ENCODE data around the gene RIC1. TPM values are rescaled to one million over a fixed set of nuclear protein-coding genes. Genes with fewer than 3 reads are reported as not detected.

Gene RIC1
- total RNA-seq, 1 experiment from 2014 or later = 25.5 TPM

DNA sequence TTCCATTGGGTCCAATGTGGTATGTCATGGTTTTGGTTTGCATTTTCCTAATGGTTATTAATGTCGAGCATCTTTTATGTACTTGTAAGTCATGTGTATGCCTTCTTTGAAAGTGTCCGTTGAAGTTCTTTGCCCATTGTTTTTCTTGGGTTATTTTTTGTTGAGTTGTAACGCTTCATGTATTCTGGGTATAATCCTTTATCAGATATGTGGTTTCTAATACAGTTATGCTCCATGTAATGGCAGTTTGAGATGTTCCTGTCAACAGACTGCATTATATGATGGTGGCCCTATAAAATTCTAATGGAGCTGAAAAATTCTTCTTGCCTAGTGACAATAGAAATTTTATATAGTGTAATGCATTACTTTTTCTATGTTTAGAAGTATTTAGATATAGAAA is 17.2 kb downstream of the RIC1 start (continued):
- TF ChIP-seq EZH2phosphoT487 (IDR thresholded peaks at IDR 0.05; ENCODE audit: borderline replicate concordance) (no peak), TCF7L2 (IDR thresholded peaks at IDR 0.05; ENCODE audit: borderline replicate concordance, extremely low read depth, insufficient read depth, insufficient read length) (no peak), POLR2AphosphoS5 (IDR thresholded peaks at IDR 0.05; ENCODE audit: low read depth, low read length) (no peak), ZFX (IDR thresholded peaks at IDR 0.05) (no peak), FOSL1 (IDR thresholded peaks at IDR 0.05; ENCODE audit: low read depth) (no peak), EGR1 (IDR thresholded peaks at IDR 0.05; ENCODE audit: low read depth) (no peak), ELF1 (IDR thresholded peaks at IDR 0.05; ENCODE audit: borderline replicate concordance, low read depth) (no peak), SIN3A (IDR thresholded peaks at IDR 0.05; ENCODE audit: low read depth) (no peak), ZNF274 (IDR thresholded peaks at IDR 0.05; ENCODE audit: low read depth, low read length) (no peak), POLR2A (IDR thresholded peaks at IDR 0.05; ENCODE audit: borderline replicate concordance, extremely low read depth, insufficient read depth, insufficient read length) (no peak)
- TF ChIP-seq, protein P1, sequence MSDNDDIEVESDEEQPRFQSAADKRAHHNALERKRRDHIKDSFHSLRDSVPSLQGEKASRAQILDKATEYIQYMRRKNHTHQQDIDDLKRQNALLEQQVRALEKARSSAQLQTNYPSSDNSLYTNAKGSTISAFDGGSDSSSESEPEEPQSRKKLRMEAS (IDR thresholded peaks at IDR 0.05) = no peak
- TF ChIP-seq, protein P2, sequence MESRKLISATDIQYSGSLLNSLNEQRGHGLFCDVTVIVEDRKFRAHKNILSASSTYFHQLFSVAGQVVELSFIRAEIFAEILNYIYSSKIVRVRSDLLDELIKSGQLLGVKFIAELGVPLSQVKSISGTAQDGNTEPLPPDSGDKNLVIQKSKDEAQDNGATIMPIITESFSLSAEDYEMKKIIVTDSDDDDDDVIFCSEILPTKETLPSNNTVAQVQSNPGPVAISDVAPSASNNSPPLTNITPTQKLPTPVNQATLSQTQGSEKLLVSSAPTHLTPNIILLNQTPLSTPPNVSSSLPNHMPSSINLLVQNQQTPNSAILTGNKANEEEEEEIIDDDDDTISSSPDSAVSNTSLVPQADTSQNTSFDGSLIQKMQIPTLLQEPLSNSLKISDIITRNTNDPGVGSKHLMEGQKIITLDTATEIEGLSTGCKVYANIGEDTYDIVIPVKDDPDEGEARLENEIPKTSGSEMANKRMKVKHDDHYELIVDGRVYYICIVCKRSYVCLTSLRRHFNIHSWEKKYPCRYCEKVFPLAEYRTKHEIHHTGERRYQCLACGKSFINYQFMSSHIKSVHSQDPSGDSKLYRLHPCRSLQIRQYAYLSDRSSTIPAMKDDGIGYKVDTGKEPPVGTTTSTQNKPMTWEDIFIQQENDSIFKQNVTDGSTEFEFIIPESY (IDR thresholded peaks at IDR 0.05; ENCODE audit: extremely low read depth, insufficient replicate concordance, low read length) = no peak

- Histone ChIP-seq H3K27me3 (ENCODE audit: insufficient read depth, low read length) (no peaks in the 10 kb centered on the region), H3K36me3 (ENCODE audit: control insufficient read depth in 1 of 2, insufficient read depth in 2 of 2, low read length in 2 of 2) (no peaks in the 10 kb centered on the region), H3K27ac (ENCODE audit: low read depth, low read length) (no peak overlapping the region), H3K4me1 (ENCODE audit: control insufficient read depth in 1 of 2, insufficient read depth in 2 of 2, low read length in 2 of 2) (no peaks in the 10 kb centered on the region), H3K9ac (ENCODE audit: low read length) (no peak overlapping the region), H3K9me2 (ENCODE audit: insufficient read depth) (no peaks in the 10 kb centered on the region), H3K9me3 (ENCODE audit: control insufficient read depth in 1 of 2, insufficient read depth in 1 of 2, low read depth in 1 of 2, low read length in 2 of 2) (peaks cover 0 to 3% of the 10 kb centered on the region in 2 experiments; a peak in 1 of 4 replicates), H2AFZ (ENCODE audit: low read depth, low read length, poor library complexity, severe bottlenecking) (no peak overlapping the region), H3K4me3 (replicated peaks in 1 of 2; ENCODE audit: low read depth in 1 of 2, low read length in 2 of 2) (no peak overlapping the region), H3K4me2 (ENCODE audit: low read length) (no peak overlapping the region), H3K79me2 (ENCODE audit: insufficient read depth, low read length) (peaks cover 97% of the 10 kb centered on the region), H4K20me1 (ENCODE audit: insufficient read depth) (peaks cover 7% of the 10 kb centered on the region; the same call in 1 of the 2 replicates)
- no peak for DNase-seq (ENCODE audit: low read depth, low spot score)
- no peak for TF ChIP-seq JUND (IDR thresholded peaks at IDR 0.05)
- no peak for TF ChIP-seq EGR1 (IDR thresholded peaks at IDR 0.05; ENCODE audit: low read depth)
- no peak for TF ChIP-seq CEBPB (IDR thresholded peaks at IDR 0.05; ENCODE audit: low read depth)
- TF ChIP-seq ELF1 (IDR thresholded peaks at IDR 0.05; ENCODE audit: borderline replicate concordance, low read depth) = no peak
- no peak for TF ChIP-seq RAD21 (IDR thresholded peaks at IDR 0.05; ENCODE audit: low read depth)
- TF ChIP-seq, protein P3, sequence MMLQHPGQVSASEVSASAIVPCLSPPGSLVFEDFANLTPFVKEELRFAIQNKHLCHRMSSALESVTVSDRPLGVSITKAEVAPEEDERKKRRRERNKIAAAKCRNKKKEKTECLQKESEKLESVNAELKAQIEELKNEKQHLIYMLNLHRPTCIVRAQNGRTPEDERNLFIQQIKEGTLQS (IDR thresholded peaks at IDR 0.05) = no peak
- TF ChIP-seq EZH2phosphoT487 (IDR thresholded peaks at IDR 0.05; ENCODE audit: borderline replicate concordance) = no peak
- TF ChIP-seq, protein P4, sequence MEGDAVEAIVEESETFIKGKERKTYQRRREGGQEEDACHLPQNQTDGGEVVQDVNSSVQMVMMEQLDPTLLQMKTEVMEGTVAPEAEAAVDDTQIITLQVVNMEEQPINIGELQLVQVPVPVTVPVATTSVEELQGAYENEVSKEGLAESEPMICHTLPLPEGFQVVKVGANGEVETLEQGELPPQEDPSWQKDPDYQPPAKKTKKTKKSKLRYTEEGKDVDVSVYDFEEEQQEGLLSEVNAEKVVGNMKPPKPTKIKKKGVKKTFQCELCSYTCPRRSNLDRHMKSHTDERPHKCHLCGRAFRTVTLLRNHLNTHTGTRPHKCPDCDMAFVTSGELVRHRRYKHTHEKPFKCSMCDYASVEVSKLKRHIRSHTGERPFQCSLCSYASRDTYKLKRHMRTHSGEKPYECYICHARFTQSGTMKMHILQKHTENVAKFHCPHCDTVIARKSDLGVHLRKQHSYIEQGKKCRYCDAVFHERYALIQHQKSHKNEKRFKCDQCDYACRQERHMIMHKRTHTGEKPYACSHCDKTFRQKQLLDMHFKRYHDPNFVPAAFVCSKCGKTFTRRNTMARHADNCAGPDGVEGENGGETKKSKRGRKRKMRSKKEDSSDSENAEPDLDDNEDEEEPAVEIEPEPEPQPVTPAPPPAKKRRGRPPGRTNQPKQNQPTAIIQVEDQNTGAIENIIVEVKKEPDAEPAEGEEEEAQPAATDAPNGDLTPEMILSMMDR (IDR thresholded peaks at IDR 0.05 in 2 of 3, conservative IDR thresholded peaks at IDR 0.05 in 1 of 3; ENCODE audit: borderline replicate concordance in 1 of 3, insufficient read depth in 1 of 3, low read depth in 2 of 3, low read length in 2 of 3) = no peak
- TF ChIP-seq, protein P1 (IDR thresholded peaks at IDR 0.05) = no peak
- TF ChIP-seq EZH2 (IDR thresholded peaks at IDR 0.05) = no peak
- intact Hi-C loops (cut with micrococcal nuclease) = no loop called here
- ChIA-PET RAD21 (ENCODE audit: low non-redundant PET in 1 of 2, low total read pairs in 2 of 2, uncharacterized antibody in 2 of 2, unreplicated experiment in 2 of 2) (no interaction called here), POLR2A (no interaction called here), CTCF (no interaction called here)
- no peak for ATAC-seq
- no TSS peak for BruUV-seq (replicated peaks)
Measured at GRCh38 chr9:5650356-5651105, 21.6 kb downstream of the RIC1 start.

Data from HCT116 (cell line).